NK-92 treated with Interleukin-12 subunit alpha and Interleukin-12 subunit beta, amount 100 ng/mL, for 24 hours (cell line): ENCODE data around the gene TCERG1L.
"Not testable (repeated sequence)": the region's sequence is repeated elsewhere in the genome, so short reads cannot be mapped to it uniquely, and the experiment has no call there.

ENCODE experiments used
- DNase-seq: peaks from one replicate; lab custom pipeline; 2025; lab: John Stamatoyannopoulos, UW

Gene TCERG1L, protein sequence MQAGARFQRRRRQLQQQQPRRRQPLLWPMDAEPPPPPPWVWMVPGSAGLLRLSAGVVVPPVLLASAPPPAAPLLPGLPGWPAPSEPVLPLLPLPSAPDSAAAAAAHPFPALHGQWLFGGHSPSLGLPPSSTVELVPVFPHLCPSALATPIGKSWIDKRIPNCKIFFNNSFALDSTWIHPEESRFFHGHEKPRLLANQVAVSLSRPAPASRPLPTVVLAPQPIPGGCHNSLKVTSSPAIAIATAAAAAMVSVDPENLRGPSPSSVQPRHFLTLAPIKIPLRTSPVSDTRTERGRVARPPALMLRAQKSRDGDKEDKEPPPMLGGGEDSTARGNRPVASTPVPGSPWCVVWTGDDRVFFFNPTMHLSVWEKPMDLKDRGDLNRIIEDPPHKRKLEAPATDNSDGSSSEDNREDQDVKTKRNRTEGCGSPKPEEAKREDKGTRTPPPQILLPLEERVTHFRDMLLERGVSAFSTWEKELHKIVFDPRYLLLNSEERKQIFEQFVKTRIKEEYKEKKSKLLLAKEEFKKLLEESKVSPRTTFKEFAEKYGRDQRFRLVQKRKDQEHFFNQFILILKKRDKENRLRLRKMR

DNA sequence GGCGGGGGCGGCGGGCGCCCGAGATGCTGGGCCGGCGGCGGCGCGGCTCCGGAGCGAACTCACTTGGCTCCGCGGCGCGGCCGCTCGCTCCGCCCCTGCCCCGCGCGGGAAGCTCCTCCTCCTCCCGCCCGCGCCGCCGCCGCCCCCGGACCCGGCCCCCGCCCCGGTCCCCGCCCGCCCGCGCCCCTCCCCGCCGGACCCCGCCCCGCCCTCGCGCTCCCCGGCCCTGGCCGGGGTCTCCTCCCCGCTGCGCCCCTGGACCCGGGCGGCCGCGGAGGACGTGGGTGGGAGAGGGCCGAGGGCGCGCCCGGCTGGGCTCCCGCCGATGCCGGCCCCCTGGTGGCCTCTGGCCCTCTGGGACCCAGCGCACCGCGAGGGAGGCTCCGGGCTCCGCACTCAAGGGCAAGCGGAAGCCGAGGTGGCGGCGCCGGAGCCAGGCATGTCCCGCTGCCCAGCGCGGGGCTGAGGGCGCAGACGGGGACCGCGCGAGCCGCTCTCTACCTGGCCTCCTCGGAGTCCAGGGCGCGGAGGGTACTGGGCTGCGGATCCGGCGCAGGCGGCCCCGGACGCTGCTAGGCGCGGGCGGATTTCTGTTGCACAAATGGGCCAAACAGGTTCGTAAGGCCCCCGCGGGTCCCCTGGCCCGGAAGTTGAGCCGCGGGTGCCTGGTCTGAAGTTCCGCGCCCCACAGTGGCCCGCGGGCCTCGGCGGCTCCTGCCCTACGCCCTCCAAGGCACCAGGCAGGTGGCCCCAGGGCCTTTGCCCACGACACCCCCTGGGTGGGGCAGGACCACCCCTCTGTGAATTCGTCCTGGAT, at the start of gene TCERG1L:
Gene TCERG1L (minus strand): TSS at position 61 of the 817 bp plus-strand sequence. CDS start 86 bp downstream, outside the sequence.
- no peak for DNase-seq

DNA sequence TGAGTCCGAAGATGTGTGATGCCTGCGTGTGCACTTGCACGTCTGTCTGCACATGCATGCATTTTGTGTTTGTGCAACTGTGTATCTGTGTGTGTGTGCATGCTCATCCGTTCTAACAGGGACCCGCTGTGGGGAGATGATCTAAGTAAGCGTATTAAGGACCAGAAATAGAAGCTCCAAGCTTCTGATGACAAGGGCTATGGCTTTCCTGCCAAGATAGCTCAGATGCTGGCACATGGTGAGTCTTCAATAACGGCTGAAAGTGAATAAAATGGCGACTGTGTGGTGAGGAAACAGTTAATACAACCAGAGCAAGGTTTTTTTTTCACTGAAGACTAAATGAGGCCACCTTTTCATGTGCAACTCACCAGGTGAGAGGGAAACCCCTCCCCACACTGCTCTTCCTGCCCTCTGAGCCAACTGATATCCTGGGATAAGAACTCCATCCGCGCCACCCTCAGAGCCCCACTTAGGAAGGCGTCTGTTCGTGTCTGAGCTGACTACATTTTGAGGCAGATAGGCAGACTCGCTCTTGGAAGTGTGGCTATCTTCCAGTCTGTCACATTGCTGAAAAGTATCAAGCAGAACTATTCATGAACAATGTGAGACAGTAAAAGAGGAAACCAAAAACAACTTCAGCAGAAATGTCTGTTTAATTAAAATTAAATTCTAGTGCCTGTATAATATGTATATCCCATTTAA, 47.4 kb upstream of the TCERG1L start:
- DNase-seq = no peak

DNA sequence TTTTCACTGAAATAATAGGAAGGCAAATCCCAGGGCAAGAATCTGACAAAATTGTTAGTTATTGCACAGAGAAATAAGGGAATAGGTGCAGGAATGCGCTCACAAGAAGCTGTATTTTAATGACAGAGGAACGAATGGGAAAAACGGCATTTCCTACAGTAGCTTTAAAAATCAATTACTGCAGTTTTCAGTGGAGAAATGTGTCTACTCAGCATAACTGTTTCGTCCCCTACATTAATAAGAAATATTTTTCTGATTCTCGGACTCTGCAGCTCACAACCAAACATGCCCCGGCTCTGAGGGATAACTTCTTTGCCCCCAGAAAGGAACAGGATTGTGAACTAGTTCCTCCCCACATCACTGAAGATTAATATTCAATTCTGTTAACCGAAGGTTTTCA, 44.9 kb upstream of the TCERG1L start:
- no peak for DNase-seq

DNA sequence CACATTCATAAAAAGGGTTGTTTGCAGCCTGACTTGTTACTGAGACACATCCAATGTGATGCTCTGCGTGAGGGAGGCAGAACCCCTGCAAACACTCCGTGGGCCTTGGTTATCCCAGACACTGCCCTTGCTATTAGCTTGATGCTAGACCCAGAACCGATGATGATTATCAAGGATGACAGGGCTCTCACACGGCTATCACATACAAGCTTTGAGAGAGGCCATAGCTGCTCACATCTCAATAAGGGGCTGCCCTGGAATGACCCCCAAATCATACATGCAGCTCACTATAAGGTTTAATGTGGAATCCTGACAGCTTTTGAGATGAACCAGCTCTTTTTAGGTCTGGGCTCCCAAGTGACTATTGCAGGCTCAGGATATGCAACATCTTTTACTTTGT, 44.4 kb upstream of the TCERG1L start:
- no peak for DNase-seq

GRCh38 chr10:131355056-131355455, 43.5 kb upstream of the TCERG1L start:
- no peak for DNase-seq

- no peak for DNase-seq
Measured at GRCh38 chr10:131354380-131354779, 42.9 kb upstream of the TCERG1L start.

DNA sequence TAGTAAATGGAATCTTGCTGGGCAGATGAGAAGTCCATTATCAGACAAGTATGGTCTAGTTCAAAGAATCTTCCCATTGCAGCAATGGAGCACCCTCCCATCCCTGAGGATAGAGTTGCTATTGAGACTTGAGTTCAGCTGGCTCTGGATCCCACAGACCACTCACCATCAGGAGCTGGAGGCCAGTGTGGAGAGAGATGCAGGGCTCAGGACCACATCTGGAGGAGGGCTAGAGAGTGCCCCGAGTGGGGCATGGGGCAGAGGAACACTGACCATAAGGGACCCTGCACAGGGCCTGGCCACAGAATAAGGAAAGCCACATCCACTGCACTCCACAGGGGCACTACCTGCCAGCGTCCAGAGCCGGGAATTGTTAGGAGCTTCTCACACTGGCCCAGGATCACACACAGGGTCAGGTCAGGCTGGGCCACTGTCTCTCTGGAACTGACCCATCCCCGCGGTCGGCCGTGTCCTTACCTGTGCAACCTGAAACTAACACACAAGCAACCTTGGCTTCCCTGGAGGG, 41.3 kb upstream of the TCERG1L start:
- no peak for DNase-seq

DNA sequence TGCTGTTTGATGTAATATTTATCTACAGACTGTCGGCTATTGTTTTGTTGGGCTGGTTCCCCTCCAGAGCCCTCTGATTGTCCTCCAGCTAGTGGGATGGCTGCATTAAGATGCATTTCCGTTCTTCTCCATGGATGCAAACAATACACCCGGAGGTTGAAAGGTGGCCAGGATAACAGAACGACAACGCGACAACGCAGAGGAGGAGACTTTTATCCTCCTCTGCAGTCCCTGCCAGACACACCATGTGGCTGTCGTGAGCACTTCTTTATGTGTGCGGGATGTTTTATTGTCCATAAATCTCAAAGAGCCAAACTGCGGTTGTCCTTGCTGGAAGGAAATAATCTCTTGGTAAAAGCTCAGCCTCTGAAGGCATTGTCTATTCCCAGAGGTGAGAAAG, 39.1 kb upstream of the TCERG1L start:
- DNase-seq = no peak

DNA sequence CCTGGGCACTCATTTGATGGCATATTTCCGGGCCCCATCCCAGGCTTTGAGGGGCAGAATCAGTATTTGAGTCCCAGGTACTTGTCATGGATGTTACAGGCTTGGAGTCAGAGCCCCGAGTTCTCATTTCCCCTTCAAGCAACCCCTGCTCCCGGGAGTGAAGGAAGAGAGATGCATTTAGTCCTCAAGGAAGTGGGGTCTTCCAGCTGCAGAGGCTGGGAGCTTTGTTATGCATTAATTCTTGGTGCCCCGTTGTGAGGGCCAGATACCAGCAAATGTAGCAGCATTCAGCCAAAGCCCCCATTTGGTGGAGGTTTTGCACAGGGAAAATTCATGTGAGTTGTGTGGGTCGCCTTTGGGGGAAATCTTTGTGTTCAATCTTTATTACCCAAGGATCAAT, 38.7 kb upstream of the TCERG1L start:
- DNase-seq = no peak

- no peak for DNase-seq
Measured at GRCh38 chr10:131346456-131346855, 34.9 kb upstream of the TCERG1L start.

- no peak for DNase-seq
Measured at GRCh38 chr10:131345691-131346090, 34.2 kb upstream of the TCERG1L start.

DNA sequence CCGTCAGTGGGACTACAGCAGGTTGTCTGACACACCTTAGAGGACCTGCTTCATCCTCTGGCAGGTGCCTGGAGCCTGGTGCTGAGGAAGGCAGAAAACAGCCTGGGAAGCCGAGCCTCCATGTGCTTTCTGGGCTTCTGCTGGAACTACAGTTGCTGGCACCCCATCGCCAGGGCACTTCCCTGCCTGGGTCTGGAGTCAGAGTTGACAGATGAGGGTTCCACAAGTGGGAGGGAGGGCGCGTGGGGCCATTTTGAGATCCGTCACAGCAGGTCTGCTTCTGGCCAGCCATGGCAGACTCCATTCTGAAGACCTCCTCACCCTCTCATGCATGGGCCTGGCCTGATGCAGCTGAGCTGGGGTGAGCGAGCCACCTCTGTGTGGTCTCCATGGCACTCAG, 33.2 kb upstream of the TCERG1L start:
- DNase-seq = no peak

DNA sequence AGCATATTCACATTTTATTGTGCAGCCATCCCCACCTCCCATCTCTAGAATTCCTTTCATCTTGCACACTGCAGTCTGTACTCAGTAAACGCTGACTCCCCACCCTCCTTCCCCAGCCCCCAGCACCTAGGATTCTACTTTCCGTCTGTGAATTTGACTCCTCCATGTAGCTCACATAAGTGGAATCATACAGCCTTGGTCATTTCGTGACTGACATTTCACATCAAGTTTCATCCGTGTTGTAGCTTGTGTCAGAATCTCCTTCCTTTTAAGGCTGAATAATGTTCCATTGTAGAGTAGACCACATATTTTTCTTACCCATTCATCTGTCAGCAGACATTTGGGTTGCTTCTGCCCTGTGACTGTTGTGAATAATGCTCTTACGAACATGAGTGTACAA, 26.2 kb upstream of the TCERG1L start:
- no peak for DNase-seq

- no peak for DNase-seq
Measured at GRCh38 chr10:131332821-131333220, 21.3 kb upstream of the TCERG1L start.

GRCh38 chr10:131323880-131324279, 12.4 kb upstream of the TCERG1L start:
- no peak for DNase-seq

DNA sequence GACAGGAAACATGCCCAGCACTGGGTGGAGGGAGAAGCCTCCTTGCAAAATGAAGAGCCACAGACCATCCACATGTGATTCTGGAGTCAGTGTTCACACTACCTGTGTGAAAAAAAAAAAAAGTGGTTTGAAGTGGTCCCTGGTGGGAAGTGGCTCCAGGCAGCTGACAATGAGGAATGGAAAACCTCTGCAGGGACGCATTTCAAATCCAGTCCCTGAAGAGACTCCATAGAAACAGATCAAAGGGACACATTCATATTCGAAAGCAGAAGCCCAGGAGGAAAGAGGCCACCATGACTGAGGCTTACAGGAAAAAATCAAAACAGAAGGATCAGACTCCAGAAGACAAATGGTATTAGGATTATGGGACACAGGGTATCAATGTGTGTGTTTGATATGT, 11.5 kb upstream of the TCERG1L start:
- DNase-seq = no peak

DNA sequence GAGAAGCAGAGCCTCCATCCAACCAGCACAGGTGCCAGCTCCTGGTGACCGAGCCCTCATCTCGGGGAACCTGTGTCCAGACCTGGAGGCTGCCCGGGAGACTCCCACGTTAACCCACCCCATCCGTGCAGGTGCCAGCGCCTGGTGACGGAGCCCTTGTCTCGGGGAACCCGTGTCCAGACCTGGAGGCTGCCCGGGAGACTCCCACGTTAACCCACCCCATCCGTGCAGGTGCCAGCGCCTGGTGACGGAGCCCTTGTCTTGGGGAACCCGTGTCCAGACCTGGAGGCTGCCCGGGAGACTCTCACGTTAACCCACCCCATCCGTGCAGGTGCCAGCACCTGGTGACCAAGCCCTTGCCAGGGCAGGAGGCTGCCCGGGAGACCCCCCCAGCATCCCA, 11.1 kb upstream of the TCERG1L start:
- DNase-seq = not testable (repeated sequence)

GRCh38 chr10:131320860-131321604, 9.5 kb upstream of the TCERG1L start:
- no peak for DNase-seq

DNA sequence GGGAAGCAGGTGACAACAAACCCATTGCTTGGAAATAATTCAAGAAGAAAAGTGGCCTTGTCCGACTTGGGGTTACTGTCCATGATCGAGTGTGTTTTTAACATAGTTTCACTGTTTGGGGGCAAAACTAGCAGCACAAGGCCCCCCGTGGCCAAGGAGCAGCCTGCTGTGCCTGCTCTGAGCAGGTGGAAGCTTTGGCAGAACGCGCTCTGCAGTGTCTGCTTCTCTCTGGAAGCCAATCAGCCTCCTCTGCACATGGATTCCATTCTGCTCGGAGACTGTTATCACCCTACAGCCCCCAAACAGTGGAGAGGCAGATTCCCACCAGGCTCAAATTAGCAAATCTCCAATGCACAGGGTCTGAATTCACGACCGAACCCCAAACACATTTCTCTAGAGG, 7.3 kb upstream of the TCERG1L start:
- no peak for DNase-seq

GRCh38 chr10:131318291-131318690, 6.8 kb upstream of the TCERG1L start:
- DNase-seq = no peak
